Liver (tissue), 9 donors: Measurements from ENCODE around the gene CARS2. TPM values are rescaled to one million over a fixed set of nuclear protein-coding genes. Genes with fewer than 3 reads are reported as not detected.

Experiments
- DNase-seq: peaks from one replicate; pipeline ENCODE4 v3.0.0-alpha.2; 2017; ENCODE audit warnings: low spot score
- H3K27ac ChIP-seq, 2 donors: one replicate each; pipeline ENCODE4 v1.7.0; 2013; ENCODE audit warnings: inconsistent platforms in 2 of 2, low read length in 2 of 2, control low read depth in 1 of 2, low read depth in 1 of 2, mild to moderate bottlenecking in 1 of 2
- H3K27me3 ChIP-seq, 4 donors: one replicate each; pipeline versions ENCODE4 v1.6.1 to v1.7.0; 2013; ENCODE audit warnings: low read length in 3 of 4, inconsistent platforms in 1 of 4, mild to moderate bottlenecking in 1 of 4, moderate library complexity in 1 of 4; ENCODE audit not compliant: control insufficient read depth in 4 of 4, insufficient read depth in 4 of 4
- H3K36me3 ChIP-seq, 4 donors: one replicate each; pipeline versions ENCODE4 v1.6.1 to v1.7.0; 2013; ENCODE audit warnings: low read length in 3 of 4, mild to moderate bottlenecking in 3 of 4, low read depth in 1 of 4, moderate library complexity in 1 of 4; ENCODE audit not compliant: control insufficient read depth in 4 of 4, insufficient read depth in 3 of 4
- H3K4me1 ChIP-seq, 4 donors: one replicate each; pipeline versions ENCODE4 v1.6.1 to v1.7.0; 2013; ENCODE audit warnings: low read length in 3 of 4, mild to moderate bottlenecking in 3 of 4, moderate library complexity in 1 of 4; ENCODE audit not compliant: control insufficient read depth in 4 of 4, insufficient read depth in 4 of 4
- H3K4me3 ChIP-seq, 3 donors: one replicate each; pipeline versions ENCODE4 v1.6.1 to v1.7.0; 2013; ENCODE audit warnings: low read length in 3 of 3, control low read depth in 1 of 3, low read depth in 1 of 3, mild to moderate bottlenecking in 1 of 3
- H3K9ac ChIP-seq, 2 donors: one replicate each; pipeline ENCODE4 v1.7.0; 2013; ENCODE audit warnings: low read length in 2 of 2, mild to moderate bottlenecking in 2 of 2, moderate library complexity in 2 of 2, control low read depth in 1 of 2, low read depth in 1 of 2
- H3K9me3 ChIP-seq, 4 donors: one replicate each; pipeline versions ENCODE4 v1.6.1 to v1.7.0; 2013; ENCODE audit warnings: low read length in 3 of 4; ENCODE audit not compliant: control insufficient read depth in 4 of 4
- FOXA1 ChIP-seq: IDR thresholded peaks from 2 replicates; pipeline ENCODE4 v1.6.1; 2016; ENCODE audit warnings: antibody characterized with exemption
- FOXA2 ChIP-seq: IDR thresholded peaks from 2 replicates; pipeline ENCODE4 v1.6.1; 2016; ENCODE audit warnings: antibody characterized with exemption
- HNF4A ChIP-seq, 2 donors: conservative IDR thresholded peaks; 2 replicates each; pipeline ENCODE4 v1.6.1; 2016; ENCODE audit warnings: antibody characterized with exemption in 2 of 2, mild to moderate bottlenecking in 2 of 2
- JUND ChIP-seq, 2 donors: IDR thresholded peaks; 2 replicates each; pipeline ENCODE4 v1.6.1; 2016; ENCODE audit warnings: antibody characterized with exemption in 2 of 2
- TAF1 ChIP-seq: conservative IDR thresholded peaks from 2 replicates; pipeline ENCODE4 v1.6.1; 2016; ENCODE audit warnings: antibody characterized with exemption, mild to moderate bottlenecking
- YY1 ChIP-seq: IDR thresholded peaks from 2 replicates; pipeline ENCODE4 v1.6.1; 2016; ENCODE audit warnings: antibody characterized with exemption, mild to moderate bottlenecking
- WGBS: extraction: QIAGEN DNeasy Blood & Tissue Kit; methylation state at CpG from one replicate; pipeline ENCODE4 v1.1.7; 2013; 5-methylcytosine and 5-hydroxymethylcytosine counted together
- polyA plus RNA-seq, 2 donors: library from polyadenylated mRNA; stranded (reverse) in 1 of 2; unstranded in 1 of 2; fragments of 200-250 nt in 1 of 2; fragments of >200 nt in 1 of 2; fragmentation: Nextera tagmentation in 1 of 2; extraction: Ambion mirVana in 1 of 2; gene quantifications; one replicate each; pipeline versions ENCODE4 v1.2.1 to v1.2.3, GENCODE V29; 2013 to 2015
- total RNA-seq, 2 donors: library from RNA; depleted of rRNA; stranded (reverse); fragments of >200 nt; gene quantifications; one replicate each; pipeline ENCODE4 v1.2.3, GENCODE V29; 2014
- TF ChIP-seq, protein P1 (sequence below): fragments of 150-350 bp; IDR thresholded peaks from 2 replicates; pipeline ENCODE4 v1.5.1; 2017; ENCODE audit warnings: improper control_type of control experiment, low read depth, low read length; ENCODE audit not compliant: missing input control
- TF ChIP-seq, protein P2 (sequence below): IDR thresholded peaks from 2 replicates; pipeline ENCODE4 v1.6.1; 2016; ENCODE audit warnings: antibody characterized with exemption, mild to moderate bottlenecking
- TF ChIP-seq, protein P3 (sequence below): IDR thresholded peaks from 2 replicates; pipeline ENCODE4 v1.6.1; 2016; ENCODE audit warnings: antibody characterized with exemption
- TF ChIP-seq, protein P4 (sequence below): IDR thresholded peaks from 2 replicates; pipeline ENCODE4 v1.6.1; 2016; ENCODE audit warnings: antibody characterized with exemption
- donor health status: healthy.
- donor health status: healthy.
- donor health status: healthy.
- donor health status: healthy.
- donor health status: healthy.

Gene CARS2
- total and polyA plus RNA-seq, 4 donors = 28.6 to 44.0 (median 31.4) TPM

DNA sequence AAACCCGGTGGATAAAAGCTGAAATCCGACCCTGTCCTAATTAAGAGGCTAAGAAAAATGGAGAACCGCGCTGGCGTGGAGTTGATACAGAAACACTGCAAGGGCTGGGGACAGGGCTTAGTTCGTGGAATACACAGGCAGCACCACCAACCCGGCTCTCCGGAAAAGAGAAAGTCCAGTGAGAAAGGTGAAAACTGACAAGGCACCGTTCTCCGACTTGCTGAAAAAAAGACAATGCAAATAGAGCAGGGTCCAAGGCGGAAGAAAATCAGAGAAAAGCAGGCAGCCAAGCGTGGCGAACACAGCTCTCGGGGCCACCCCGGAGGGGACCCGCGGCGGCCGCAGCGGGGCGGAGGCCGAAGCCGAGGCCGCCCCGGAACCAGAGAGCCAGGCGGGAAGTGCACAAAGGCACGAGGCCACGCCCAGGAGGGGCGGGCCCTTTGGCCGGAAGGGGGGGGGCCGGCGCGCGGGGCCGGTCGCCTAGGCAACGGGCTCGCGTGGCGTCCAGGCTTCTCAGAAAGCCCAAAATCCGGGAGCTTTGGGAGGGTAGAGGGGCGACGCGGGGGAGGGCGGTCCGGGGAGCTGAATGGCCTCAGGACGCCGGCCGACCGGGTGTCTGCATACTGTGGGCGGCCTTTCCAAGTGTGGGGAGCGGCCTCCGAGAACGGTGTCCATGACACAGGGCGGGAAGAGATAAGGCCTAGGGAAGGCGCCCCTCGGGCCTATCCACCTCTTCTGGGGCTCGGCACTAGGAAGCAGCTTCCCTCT is 6.3 kb upstream of the CARS2 start:
- TF ChIP-seq, protein P1, sequence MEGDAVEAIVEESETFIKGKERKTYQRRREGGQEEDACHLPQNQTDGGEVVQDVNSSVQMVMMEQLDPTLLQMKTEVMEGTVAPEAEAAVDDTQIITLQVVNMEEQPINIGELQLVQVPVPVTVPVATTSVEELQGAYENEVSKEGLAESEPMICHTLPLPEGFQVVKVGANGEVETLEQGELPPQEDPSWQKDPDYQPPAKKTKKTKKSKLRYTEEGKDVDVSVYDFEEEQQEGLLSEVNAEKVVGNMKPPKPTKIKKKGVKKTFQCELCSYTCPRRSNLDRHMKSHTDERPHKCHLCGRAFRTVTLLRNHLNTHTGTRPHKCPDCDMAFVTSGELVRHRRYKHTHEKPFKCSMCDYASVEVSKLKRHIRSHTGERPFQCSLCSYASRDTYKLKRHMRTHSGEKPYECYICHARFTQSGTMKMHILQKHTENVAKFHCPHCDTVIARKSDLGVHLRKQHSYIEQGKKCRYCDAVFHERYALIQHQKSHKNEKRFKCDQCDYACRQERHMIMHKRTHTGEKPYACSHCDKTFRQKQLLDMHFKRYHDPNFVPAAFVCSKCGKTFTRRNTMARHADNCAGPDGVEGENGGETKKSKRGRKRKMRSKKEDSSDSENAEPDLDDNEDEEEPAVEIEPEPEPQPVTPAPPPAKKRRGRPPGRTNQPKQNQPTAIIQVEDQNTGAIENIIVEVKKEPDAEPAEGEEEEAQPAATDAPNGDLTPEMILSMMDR = no peak
- TF ChIP-seq FOXA1 = no peak
- TF ChIP-seq, protein P2, sequence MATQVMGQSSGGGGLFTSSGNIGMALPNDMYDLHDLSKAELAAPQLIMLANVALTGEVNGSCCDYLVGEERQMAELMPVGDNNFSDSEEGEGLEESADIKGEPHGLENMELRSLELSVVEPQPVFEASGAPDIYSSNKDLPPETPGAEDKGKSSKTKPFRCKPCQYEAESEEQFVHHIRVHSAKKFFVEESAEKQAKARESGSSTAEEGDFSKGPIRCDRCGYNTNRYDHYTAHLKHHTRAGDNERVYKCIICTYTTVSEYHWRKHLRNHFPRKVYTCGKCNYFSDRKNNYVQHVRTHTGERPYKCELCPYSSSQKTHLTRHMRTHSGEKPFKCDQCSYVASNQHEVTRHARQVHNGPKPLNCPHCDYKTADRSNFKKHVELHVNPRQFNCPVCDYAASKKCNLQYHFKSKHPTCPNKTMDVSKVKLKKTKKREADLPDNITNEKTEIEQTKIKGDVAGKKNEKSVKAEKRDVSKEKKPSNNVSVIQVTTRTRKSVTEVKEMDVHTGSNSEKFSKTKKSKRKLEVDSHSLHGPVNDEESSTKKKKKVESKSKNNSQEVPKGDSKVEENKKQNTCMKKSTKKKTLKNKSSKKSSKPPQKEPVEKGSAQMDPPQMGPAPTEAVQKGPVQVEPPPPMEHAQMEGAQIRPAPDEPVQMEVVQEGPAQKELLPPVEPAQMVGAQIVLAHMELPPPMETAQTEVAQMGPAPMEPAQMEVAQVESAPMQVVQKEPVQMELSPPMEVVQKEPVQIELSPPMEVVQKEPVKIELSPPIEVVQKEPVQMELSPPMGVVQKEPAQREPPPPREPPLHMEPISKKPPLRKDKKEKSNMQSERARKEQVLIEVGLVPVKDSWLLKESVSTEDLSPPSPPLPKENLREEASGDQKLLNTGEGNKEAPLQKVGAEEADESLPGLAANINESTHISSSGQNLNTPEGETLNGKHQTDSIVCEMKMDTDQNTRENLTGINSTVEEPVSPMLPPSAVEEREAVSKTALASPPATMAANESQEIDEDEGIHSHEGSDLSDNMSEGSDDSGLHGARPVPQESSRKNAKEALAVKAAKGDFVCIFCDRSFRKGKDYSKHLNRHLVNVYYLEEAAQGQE = peak; percentile 78
- peak; percentile 76 for TF ChIP-seq YY1
- TF ChIP-seq JUND (IDR thresholded peaks at IDR 0.05) = no peak
- TF ChIP-seq HNF4A (conservative IDR thresholded peaks at IDR 0.05) = peak in 1 of 2 donors; percentile 24
- peak; percentile 56 for TF ChIP-seq TAF1
- H3K9me3 ChIP-seq = no peaks in the 10 kb centered on the region
- peak overlapping the region; percentile 100 for H3K27ac ChIP-seq
- peaks cover 2 to 23% (median 9%) of the 10 kb centered on the region in 4 donors for H3K4me1 ChIP-seq
- no peaks in the 10 kb centered on the region for H3K27me3 ChIP-seq
- under 1% methylated on average over 58 of the region's 58 CpGs for WGBS
- DNase-seq = peak; percentile 93
- H3K4me3 ChIP-seq = peak overlapping the region; percentile 73 to 96 (median 80)
- peak overlapping the region; percentile 55 to 97 for H3K9ac ChIP-seq
- H3K36me3 ChIP-seq = no peaks in the 10 kb centered on the region

DNA sequence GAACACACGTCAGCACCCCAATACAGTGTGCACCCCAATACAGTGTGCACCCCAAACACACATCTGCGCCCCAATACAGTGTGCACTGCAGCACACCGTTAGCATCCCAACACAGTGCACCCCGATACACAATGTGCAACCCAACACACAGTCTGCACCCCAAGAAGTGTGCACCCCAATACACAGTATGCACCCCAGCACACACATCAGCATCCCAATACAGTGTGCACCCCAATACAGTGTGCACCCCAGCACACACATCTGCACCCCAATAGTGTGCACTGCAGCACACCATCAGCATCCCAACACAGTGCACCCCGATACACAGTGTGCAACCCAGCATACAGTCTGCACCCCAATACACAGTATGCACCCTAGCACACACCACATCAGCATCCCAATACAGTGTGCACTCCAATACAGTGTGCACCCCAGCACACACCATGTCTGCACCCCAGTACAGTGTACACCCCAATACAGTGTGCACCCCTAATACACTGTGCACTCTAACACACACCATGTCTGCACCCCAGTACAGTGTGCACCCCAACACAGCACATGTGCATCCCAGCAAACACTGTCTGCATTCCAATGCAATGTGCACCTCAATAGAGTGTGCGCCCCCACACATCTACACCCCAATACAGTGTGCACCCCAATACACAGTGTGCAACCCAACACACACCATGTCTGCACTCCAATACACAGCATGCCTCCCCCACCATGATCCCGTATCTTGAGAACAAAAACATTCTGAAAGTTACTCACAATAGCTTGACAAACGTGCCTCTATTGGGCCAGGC is 855 bp upstream of the CARS2 start:
- DNase-seq = no peak
- 61% methylated on average over 8 of the region's 8 CpGs for WGBS
- Histone ChIP-seq H3K4me3 (peak overlapping the region; percentile 21 to 93 (median 38)), H3K27ac (peak overlapping the region; percentile 29 to 52), H3K9me3 (no peaks in the 10 kb centered on the region), H3K4me1 (peaks cover 4 to 29% (median 17%) of the 10 kb centered on the region in 4 donors), H3K27me3 (no peaks in the 10 kb centered on the region), H3K36me3 (peaks cover 0 to 2% (median 0%) of the 10 kb centered on the region in 4 donors), H3K9ac (no peak overlapping the region)
- TF ChIP-seq, protein P1 = no peak
- TF ChIP-seq, protein P3, sequence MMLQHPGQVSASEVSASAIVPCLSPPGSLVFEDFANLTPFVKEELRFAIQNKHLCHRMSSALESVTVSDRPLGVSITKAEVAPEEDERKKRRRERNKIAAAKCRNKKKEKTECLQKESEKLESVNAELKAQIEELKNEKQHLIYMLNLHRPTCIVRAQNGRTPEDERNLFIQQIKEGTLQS = no peak
- no peak for TF ChIP-seq JUND (IDR thresholded peaks at IDR 0.05)
- TF ChIP-seq, protein P4, sequence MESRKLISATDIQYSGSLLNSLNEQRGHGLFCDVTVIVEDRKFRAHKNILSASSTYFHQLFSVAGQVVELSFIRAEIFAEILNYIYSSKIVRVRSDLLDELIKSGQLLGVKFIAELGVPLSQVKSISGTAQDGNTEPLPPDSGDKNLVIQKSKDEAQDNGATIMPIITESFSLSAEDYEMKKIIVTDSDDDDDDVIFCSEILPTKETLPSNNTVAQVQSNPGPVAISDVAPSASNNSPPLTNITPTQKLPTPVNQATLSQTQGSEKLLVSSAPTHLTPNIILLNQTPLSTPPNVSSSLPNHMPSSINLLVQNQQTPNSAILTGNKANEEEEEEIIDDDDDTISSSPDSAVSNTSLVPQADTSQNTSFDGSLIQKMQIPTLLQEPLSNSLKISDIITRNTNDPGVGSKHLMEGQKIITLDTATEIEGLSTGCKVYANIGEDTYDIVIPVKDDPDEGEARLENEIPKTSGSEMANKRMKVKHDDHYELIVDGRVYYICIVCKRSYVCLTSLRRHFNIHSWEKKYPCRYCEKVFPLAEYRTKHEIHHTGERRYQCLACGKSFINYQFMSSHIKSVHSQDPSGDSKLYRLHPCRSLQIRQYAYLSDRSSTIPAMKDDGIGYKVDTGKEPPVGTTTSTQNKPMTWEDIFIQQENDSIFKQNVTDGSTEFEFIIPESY = no peak
- no peak for TF ChIP-seq FOXA2
